Subcutaneous adipose tissue (tissue), 4 donors: ENCODE measurements around the gene LARP7. TPM values are rescaled to one million over a fixed set of nuclear protein-coding genes. Genes with fewer than 3 reads are reported as not detected.

Experiments
- CTCF ChIP-seq: fragments of 450-650 bp; IDR thresholded peaks from one replicate; pipeline ENCODE4 v1.5.1; 2016; ENCODE audit warnings: low read depth, mild to moderate bottlenecking, control low read depth, antibody characterized with exemption, moderate library complexity
- total RNA-seq, 4 donors: library from RNA; depleted of rRNA; stranded (reverse); fragments of >200 nt; gene quantifications; one replicate each; pipeline ENCODE4 v1.1.0, GENCODE V29; 2016

The LARP7 gene
- total RNA-seq, 4 donors from 2014 or later: 38.1 to 66.4 (median 50.7) TPM

DNA sequence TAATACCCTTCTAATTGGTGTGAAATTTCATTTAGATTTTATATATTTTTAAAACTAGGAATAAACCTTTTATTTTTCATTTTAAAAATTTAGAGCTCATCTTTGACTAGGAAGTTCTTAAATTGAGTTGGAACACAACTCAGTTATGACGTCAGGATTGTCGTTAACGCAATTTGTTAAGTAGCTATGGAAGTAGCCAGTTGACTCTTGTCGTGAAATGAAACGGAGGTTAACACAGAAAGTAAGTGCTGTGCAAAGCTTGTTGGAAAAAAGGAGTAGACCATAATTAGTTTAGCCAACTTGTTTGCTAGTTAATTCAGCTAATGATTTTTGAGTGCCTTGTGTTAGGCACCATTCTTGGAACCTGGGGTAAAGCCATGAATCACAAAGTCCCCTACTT, 18.3 kb downstream of the LARP7 start:
- no peak for TF ChIP-seq CTCF

GRCh38 chr4:112664611-112665010, 27.7 kb downstream of the LARP7 start:
- no peak for TF ChIP-seq CTCF

GRCh38 chr4:112668131-112668530, 31.2 kb downstream of the LARP7 start:
- no peak for TF ChIP-seq CTCF

GRCh38 chr4:112673076-112673475, 36.1 kb downstream of the LARP7 start:
- TF ChIP-seq CTCF: no peak

DNA sequence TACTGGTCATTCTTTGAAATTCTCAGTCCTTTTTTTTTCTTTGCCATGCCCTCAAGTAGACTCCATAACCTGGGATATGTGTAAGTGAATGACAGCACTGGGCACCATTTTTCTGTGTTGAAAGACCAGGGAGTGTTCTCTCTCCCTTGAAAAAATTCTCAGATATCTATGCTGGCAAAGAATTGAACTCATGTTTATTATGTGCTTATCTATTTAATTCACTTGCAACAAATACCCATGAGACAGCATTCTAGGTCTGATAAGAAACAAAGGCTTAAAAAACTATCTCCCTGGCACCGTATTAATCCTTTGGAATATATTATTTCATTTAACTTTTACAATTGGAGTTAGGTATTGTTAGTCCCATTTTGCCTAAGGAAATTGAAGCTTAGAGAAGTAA, 36.7 kb downstream of the LARP7 start:
- TF ChIP-seq CTCF: no peak

- no peak for TF ChIP-seq CTCF
Observed at GRCh38 chr4:112674376-112674775, 37.4 kb downstream of the LARP7 start.

GRCh38 chr4:112677519-112678091, 40.7 kb downstream of the LARP7 start:
- TF ChIP-seq CTCF: no peak
